Measurements from ENCODE around the gene MYRIP.

The MYRIP gene

GRCh38 chr3:40098261-40098759 is 288.9 kb downstream of the MYRIP start:
- H3K27ac ChIP-seq, result no peak overlapping the region
- TF ChIP-seq CTCF (conservative IDR thresholded peaks at IDR 0.05), result no peak
- TF ChIP-seq ZFX (IDR thresholded peaks at IDR 0.05), result no peak

GRCh38 chr3:40099871-40100270 is 290.5 kb downstream of the MYRIP start:
- TF ChIP-seq ZFX (IDR thresholded peaks at IDR 0.05), result no peak
- no peak for TF ChIP-seq CTCF (conservative IDR thresholded peaks at IDR 0.05)
- no peak overlapping the region for H3K27ac ChIP-seq

- TF ChIP-seq ZFX (IDR thresholded peaks at IDR 0.05), result no peak
- no peak for TF ChIP-seq CTCF (conservative IDR thresholded peaks at IDR 0.05)
- H3K27ac ChIP-seq, result no peak overlapping the region
These were observed 292.8 kb downstream of the MYRIP start for GRCh38 chr3:40102182-40102581.

GRCh38 chr3:40103829-40104228 is 294.4 kb downstream of the MYRIP start:
- H3K27ac ChIP-seq, result no peak overlapping the region
- no peak for TF ChIP-seq CTCF (conservative IDR thresholded peaks at IDR 0.05)
- TF ChIP-seq ZFX (IDR thresholded peaks at IDR 0.05), result no peak

GRCh38 chr3:40104441-40104840 is 295.0 kb downstream of the MYRIP start:
- H3K27ac ChIP-seq, result no peak overlapping the region
- TF ChIP-seq ZFX (IDR thresholded peaks at IDR 0.05), result no peak
- no peak for TF ChIP-seq CTCF (conservative IDR thresholded peaks at IDR 0.05)

- TF ChIP-seq CTCF (conservative IDR thresholded peaks at IDR 0.05), result no peak
- TF ChIP-seq ZFX (IDR thresholded peaks at IDR 0.05), result no peak
- H3K27ac ChIP-seq, result no peak overlapping the region
These were observed 299.2 kb downstream of the MYRIP start for GRCh38 chr3:40108643-40109042.

- H3K27ac ChIP-seq, result no peak overlapping the region
- TF ChIP-seq ZFX (IDR thresholded peaks at IDR 0.05) (no peak), CTCF (conservative IDR thresholded peaks at IDR 0.05) (peak; percentile 19)
These were observed 300.5 kb downstream of the MYRIP start for GRCh38 chr3:40109641-40110490.

Data from C4-2B (cell line).